Measurements from ENCODE around the gene UNC5C.

UNC5C gene

DNA sequence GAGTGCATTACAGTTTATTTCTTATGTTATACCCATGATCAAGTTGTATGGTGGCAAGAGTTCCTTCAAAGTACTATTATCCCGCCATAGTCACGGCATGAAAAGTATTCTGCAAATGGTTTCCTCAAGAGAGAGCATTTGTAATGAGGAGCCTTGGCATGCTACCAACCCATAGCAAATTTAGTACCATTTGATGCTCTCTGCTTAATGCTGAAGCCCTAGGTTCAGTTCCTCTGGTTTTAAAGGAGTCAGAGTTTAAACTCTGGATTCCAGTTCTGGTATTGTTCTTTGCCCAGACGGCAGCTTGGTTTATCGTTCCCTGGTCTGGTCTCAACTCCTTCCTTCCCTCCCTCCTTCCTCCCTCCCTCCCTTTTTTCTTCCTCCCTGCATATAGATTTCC, 419.7 kb downstream of the UNC5C start:
- H3K4me3 ChIP-seq (ENCODE audit: low read depth in 1 of 2, low read length in 2 of 2): no peak overlapping the region
- no peaks in the 10 kb centered on the region for H3K36me3 ChIP-seq (ENCODE audit: control insufficient read depth in 1 of 2, insufficient read depth in 2 of 2, low read length in 2 of 2)
- H3K9me3 ChIP-seq (ENCODE audit: control insufficient read depth in 1 of 2, low read length in 2 of 2): no peaks in the 10 kb centered on the region
- H3K27ac ChIP-seq (ENCODE audit: low read depth, low read length): no peak overlapping the region
- no peak overlapping the region for H3K9ac ChIP-seq (ENCODE audit: low read depth in 1 of 2, low read length in 2 of 2)
- no peaks in the 10 kb centered on the region for H3K4me1 ChIP-seq (ENCODE audit: control insufficient read depth in 1 of 2, insufficient read depth in 2 of 2, low read length in 2 of 2)
- H3K27me3 ChIP-seq (ENCODE audit: control insufficient read depth in 1 of 2, insufficient read depth in 2 of 2, low read length in 2 of 2): no peaks in the 10 kb centered on the region

DNA sequence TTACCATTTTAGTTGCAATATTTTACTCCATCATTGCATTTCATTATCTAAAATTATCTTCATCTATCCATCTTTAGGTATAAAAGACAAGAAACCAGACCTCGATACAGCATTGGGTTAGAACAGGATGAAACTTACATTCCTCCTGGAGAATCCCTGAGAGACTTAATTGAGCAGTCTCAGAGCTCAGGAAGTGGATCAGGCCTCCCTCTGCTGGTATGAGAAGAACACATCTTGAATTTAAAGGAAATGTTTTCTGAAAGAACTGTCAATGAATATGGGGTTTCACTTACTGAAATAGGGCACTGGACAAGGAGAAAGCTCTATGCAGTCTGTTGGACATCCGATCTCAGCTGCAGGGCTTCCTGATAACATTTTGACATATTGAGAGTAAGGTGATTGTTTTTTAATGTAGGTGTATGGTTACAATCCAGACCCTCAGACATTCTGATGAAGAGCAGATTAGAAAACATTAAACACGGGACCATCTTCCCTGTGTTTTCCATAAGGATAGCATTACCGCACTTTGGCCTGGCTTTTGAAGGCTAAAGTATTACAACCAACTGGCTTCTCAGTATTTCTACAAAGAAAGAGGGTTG, 423.8 kb downstream of the UNC5C start:
- Histone ChIP-seq H3K36me3 (ENCODE audit: control insufficient read depth in 1 of 2, insufficient read depth in 2 of 2, low read length in 2 of 2) (no peaks in the 10 kb centered on the region), H3K9ac (ENCODE audit: low read depth in 1 of 2, low read length in 2 of 2) (no peak overlapping the region), H3K4me1 (ENCODE audit: control insufficient read depth in 1 of 2, insufficient read depth in 2 of 2, low read length in 2 of 2) (no peaks in the 10 kb centered on the region), H3K4me3 (ENCODE audit: low read depth in 1 of 2, low read length in 2 of 2) (no peak overlapping the region), H3K27me3 (ENCODE audit: control insufficient read depth in 1 of 2, insufficient read depth in 2 of 2, low read length in 2 of 2) (no peaks in the 10 kb centered on the region), H3K9me3 (ENCODE audit: control insufficient read depth in 1 of 2, low read length in 2 of 2) (no peaks in the 10 kb centered on the region), H3K27ac (ENCODE audit: low read depth, low read length) (no peak overlapping the region)

DNA sequence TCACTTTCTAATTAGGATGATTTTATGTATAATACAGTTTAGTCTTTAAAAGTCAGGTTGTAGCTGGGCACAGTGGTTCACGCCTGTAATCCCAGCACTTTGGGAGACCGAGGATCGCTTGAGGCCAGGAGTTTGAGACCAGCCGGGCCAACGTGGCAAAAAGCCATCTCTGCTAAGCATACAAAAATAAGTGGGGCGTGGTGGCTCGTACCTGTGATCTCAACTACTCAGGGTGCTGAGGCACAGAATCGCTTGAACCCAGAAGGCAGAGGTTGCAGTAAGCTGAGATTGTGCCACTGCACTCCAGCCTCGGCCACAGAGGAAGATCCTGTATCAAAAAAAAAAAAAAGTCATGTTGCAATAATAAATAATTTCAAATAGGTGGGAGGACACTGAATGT, 426.8 kb downstream of the UNC5C start:
- no peak overlapping the region for H3K4me3 ChIP-seq (ENCODE audit: low read depth in 1 of 2, low read length in 2 of 2)
- no peaks in the 10 kb centered on the region for H3K27me3 ChIP-seq (ENCODE audit: control insufficient read depth in 1 of 2, insufficient read depth in 2 of 2, low read length in 2 of 2)
- H3K9ac ChIP-seq (ENCODE audit: low read depth in 1 of 2, low read length in 2 of 2): no peak overlapping the region
- no peaks in the 10 kb centered on the region for H3K9me3 ChIP-seq (ENCODE audit: control insufficient read depth in 1 of 2, low read length in 2 of 2)
- no peaks in the 10 kb centered on the region for H3K4me1 ChIP-seq (ENCODE audit: control insufficient read depth in 1 of 2, insufficient read depth in 2 of 2, low read length in 2 of 2)
- H3K36me3 ChIP-seq (ENCODE audit: control insufficient read depth in 1 of 2, insufficient read depth in 2 of 2, low read length in 2 of 2): no peaks in the 10 kb centered on the region
- H3K27ac ChIP-seq (ENCODE audit: low read depth, low read length): no peak overlapping the region

DNA sequence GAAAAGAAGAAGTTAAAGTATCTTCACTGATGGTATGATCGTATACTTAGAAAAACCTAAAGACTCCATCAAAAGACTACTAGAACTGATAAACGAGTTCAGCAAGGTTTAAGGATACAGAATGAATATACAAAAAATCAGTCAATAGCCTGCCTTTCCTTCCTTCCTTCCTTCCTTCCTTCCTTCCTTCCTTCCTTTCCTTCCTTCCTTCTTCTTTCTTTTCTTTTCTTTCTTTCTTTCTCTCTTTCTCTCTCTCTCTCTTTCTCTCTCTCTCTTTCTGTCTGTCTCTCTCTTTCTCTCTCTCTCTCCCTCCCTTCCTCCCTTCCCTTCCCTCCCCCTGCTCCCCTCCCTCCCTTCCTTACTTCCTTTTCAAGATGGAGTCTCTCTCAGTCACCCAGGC, 428.3 kb downstream of the UNC5C start:
- no peak overlapping the region for H3K27ac ChIP-seq (ENCODE audit: low read depth, low read length)
- no peaks in the 10 kb centered on the region for H3K36me3 ChIP-seq (ENCODE audit: control insufficient read depth in 1 of 2, insufficient read depth in 2 of 2, low read length in 2 of 2)
- H3K9me3 ChIP-seq (ENCODE audit: control insufficient read depth in 1 of 2, low read length in 2 of 2): no peaks in the 10 kb centered on the region
- H3K4me3 ChIP-seq (ENCODE audit: low read depth in 1 of 2, low read length in 2 of 2): no peak overlapping the region
- H3K9ac ChIP-seq (ENCODE audit: low read depth in 1 of 2, low read length in 2 of 2): no peak overlapping the region
- H3K4me1 ChIP-seq (ENCODE audit: control insufficient read depth in 1 of 2, insufficient read depth in 2 of 2, low read length in 2 of 2): no peaks in the 10 kb centered on the region
- H3K27me3 ChIP-seq (ENCODE audit: control insufficient read depth in 1 of 2, insufficient read depth in 2 of 2, low read length in 2 of 2): no peaks in the 10 kb centered on the region

DNA sequence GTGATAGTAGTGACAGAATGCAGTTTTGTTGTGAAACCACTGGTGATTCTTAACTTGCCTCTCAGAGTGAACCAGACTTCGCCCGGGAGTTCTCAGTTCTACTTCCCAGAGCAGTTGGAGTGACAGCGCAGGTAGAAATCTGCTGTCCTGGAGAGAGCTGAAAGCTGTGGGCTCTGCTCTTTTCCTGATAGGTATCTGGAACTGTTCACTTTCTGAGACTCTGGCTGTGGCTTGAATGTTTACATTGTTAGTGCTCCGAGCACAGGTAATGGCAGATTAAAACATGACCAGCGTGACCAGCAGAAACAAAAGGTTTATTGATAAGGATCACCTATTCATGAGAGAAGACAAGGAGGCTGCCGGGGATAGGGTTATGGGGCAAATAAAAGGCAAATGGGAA, 430.3 kb downstream of the UNC5C start:
- no peak overlapping the region for H3K9ac ChIP-seq (ENCODE audit: low read depth in 1 of 2, low read length in 2 of 2)
- H3K4me1 ChIP-seq (ENCODE audit: control insufficient read depth in 1 of 2, insufficient read depth in 2 of 2, low read length in 2 of 2): no peaks in the 10 kb centered on the region
- H3K27ac ChIP-seq (ENCODE audit: low read depth, low read length): no peak overlapping the region
- H3K9me3 ChIP-seq (ENCODE audit: control insufficient read depth in 1 of 2, low read length in 2 of 2): no peaks in the 10 kb centered on the region
- no peaks in the 10 kb centered on the region for H3K36me3 ChIP-seq (ENCODE audit: control insufficient read depth in 1 of 2, insufficient read depth in 2 of 2, low read length in 2 of 2)
- no peak overlapping the region for H3K4me3 ChIP-seq (ENCODE audit: low read depth in 1 of 2, low read length in 2 of 2)
- H3K27me3 ChIP-seq (ENCODE audit: control insufficient read depth in 1 of 2, insufficient read depth in 2 of 2, low read length in 2 of 2): no peaks in the 10 kb centered on the region

DNA sequence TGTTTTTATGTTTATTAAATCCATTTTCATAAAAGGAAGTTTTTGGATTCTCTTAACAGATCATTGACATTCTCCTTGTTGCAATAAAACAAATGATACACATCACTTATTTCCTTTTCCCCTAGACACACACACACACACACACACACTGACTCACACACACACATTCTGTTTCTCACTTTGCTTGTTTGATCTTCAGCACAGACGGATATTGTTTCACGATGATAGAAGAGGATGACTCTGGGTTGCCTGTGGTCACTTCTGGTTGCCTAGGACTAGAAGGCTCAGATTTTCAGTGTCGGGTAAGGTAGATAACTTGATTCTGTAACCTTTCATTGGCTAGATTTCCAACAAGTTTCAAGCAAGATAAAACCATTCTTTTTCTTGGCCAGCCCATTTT, 434.3 kb downstream of the UNC5C start:
- Histone ChIP-seq H3K4me3 (ENCODE audit: low read depth in 1 of 2, low read length in 2 of 2) (no peak overlapping the region), H3K36me3 (ENCODE audit: control insufficient read depth in 1 of 2, insufficient read depth in 2 of 2, low read length in 2 of 2) (no peaks in the 10 kb centered on the region), H3K9me3 (ENCODE audit: control insufficient read depth in 1 of 2, low read length in 2 of 2) (no peaks in the 10 kb centered on the region), H3K27me3 (ENCODE audit: control insufficient read depth in 1 of 2, insufficient read depth in 2 of 2, low read length in 2 of 2) (no peaks in the 10 kb centered on the region), H3K4me1 (ENCODE audit: control insufficient read depth in 1 of 2, insufficient read depth in 2 of 2, low read length in 2 of 2) (no peaks in the 10 kb centered on the region), H3K27ac (ENCODE audit: low read depth, low read length) (no peak overlapping the region), H3K9ac (ENCODE audit: low read depth in 1 of 2, low read length in 2 of 2) (no peak overlapping the region)

All from duodenal mucosa (tissue), 2 donors.